Neural cell (in vitro differentiated cells): ENCODE measurements around the gene NPFFR2.

ENCODE experiments used
- CTCF ChIP-seq: fragments of 450-650 bp; IDR thresholded peaks from 2 replicates; pipeline ENCODE4 v1.5.1; 2014; ENCODE audit warnings: antibody characterized with exemption, mild to moderate bottlenecking, moderate library complexity; ENCODE audit not compliant: poor library complexity, severe bottlenecking
- EP300 ChIP-seq: fragments of 450-650 bp; conservative IDR thresholded peaks from 2 replicates; pipeline ENCODE4 v1.6.1; 2014; ENCODE audit warnings: antibody characterized with exemption, mild to moderate bottlenecking, moderate library complexity; ENCODE audit not compliant: poor library complexity, severe bottlenecking
- EZH2 ChIP-seq: fragments of 200-600, 300-800 bp; shearing (Covaris generic), sonication (generic); IDR thresholded peaks from 2 replicates; pipeline ENCODE4 v1.6.1; 2014; ENCODE audit warnings: antibody characterized with exemption, low read length, borderline replicate concordance, mild to moderate bottlenecking; ENCODE audit not compliant: insufficient read depth, poor library complexity, severe bottlenecking
- REST ChIP-seq: IDR thresholded peaks from 2 replicates; pipeline ENCODE4 v1.6.1; 2012; ENCODE audit warnings: borderline replicate concordance
- TAF1 ChIP-seq: IDR thresholded peaks from 2 replicates; pipeline ENCODE4 v1.6.1; 2012; ENCODE audit warnings: low read depth

- TF ChIP-seq EP300 = no peak
- no peak for TF ChIP-seq CTCF
- TF ChIP-seq TAF1 = no peak
- no peak for TF ChIP-seq EZH2
- no peak for TF ChIP-seq REST
Measured at GRCh38 chr4:72128741-72129140, 96.9 kb downstream of the NPFFR2 start.
